Measurements from ENCODE around the gene CCNJL.

The CCNJL gene

DNA sequence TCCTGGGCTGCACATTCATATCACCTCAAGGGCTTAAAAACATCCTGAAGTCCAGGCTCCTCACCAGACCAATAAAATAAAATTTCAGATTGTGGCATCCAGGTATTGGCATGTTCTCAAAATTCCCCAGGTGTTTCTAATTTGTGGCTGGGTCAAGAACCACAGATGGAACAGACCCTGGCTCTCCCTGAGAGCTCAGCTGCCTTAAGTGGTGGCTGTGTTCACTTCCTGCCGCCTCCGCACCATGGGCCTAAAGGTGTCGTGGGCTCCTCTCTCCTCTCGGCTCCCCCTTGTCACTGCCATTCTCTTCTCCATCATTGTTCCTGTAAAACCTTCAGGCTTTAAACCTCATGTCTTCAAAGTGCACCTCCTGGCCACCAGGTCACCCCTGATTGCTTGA is 17.8 kb upstream of the CCNJL start:
- DNase-seq, result no peak

- DNase-seq, result no peak
These were observed 15.5 kb upstream of the CCNJL start for GRCh38 chr5:160327818-160328217.

- DNase-seq, result no peak
These were observed 14.6 kb upstream of the CCNJL start for GRCh38 chr5:160326981-160327380.

GRCh38 chr5:160325716-160326115 is 13.4 kb upstream of the CCNJL start:
- no peak for DNase-seq

DNA sequence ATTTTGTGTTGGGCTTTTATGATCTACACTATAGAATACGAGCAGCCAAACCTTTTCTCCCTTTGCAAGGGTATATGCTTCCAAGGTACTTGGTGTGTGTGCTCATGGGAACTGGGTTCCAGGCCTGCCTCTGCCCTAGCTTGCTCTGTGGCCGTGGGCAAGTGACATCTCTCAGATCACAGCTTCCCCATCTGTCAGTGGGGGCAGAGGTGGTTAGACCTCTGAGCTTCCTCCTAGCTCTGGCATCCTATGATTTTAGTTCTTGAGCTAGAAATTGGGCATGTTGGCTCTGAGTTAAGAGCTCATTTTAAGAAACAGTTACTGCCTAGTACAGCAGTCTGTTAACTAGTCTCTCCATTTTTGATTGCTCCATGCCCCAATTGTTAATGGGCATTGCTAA is 12.5 kb upstream of the CCNJL start:
- no peak for DNase-seq

DNA sequence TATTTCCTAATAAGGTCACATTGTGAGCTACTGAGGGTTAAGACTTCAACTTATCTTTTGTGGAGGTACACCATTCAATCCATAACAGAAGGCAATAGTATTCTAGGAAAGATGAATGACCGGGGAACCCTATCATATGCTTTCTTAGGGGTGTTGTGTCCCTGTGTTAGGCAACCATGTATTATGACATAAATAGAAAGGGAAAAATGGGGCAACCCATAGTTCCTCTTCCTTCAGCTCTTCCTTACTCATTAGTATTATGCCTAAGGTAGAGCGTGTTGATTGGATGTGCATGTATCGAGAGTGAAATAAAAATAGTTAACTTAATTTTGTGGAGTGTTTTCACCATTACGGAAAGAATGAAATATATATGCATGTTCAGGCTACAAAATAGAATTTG is 6.0 kb upstream of the CCNJL start:
- no peak for DNase-seq

DNA sequence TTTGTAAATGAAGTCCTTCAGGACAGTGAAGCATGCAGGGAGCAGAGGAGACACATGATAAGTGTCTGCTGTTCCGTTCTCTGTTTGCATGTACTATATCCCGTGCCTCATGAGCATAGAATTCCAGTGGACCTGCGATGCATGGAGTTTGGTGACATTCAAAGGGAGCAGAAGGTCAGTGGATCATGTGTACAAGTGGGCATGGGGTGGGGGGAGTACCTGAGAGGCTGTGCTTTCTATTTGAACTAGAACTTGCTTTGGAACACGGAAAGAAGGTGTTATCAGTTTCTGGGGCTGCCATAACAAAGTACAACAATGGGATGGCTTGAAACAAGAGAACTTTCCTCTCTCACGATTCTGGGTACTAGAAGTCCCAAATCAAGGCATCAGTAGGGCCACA is 5.1 kb upstream of the CCNJL start:
- DNase-seq, result no peak

- no peak for DNase-seq
These were observed 3.6 kb upstream of the CCNJL start for GRCh38 chr5:160315968-160316367.

DNA sequence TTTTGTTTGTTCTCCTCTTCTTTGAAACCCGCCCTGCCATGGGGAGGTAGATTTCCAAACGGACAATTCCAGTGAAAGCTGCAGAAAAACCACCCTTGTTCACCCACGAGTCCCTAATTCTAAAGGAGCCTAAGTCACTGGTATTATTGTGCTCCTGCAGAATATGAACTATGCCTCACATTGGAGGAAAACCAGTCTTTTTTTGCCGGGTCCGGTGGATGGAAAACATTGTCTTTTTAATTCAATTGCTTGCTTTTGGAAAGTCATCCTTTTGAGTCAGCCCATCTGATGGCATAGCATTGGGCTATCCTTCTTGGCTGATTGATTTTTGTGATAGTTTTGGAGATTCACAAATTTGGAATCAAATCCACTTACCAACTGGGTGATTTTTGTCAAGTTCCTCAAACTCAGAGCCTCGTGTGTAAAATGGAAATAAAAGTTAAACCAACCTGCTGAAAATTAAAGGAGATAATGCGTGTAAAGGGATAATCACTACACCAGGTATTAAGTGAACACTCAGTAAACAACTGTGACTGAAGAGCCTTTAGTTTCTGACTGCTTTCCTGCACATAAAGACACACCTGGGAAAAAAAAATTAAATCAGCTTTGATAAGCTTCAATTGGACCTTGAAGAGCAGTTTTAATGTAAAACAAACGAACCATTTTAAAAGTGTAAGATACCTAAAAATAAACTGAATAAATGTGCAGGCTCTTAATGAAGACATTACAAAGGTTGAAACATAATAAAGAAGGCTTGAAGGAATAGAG is 780 bp upstream of the CCNJL start:
- no peak for DNase-seq

- no peak for DNase-seq
These were observed 752 bp downstream of the CCNJL start for GRCh38 chr5:160311491-160312133.

GRCh38 chr5:160310552-160311295 is 1.6 kb downstream of the CCNJL start:
- DNase-seq, result no peak

GRCh38 chr5:160310140-160310539 is 2.2 kb downstream of the CCNJL start:
- DNase-seq, result no peak

- DNase-seq, result no peak
These were observed 5.7 kb downstream of the CCNJL start for GRCh38 chr5:160306696-160307095.

DNA sequence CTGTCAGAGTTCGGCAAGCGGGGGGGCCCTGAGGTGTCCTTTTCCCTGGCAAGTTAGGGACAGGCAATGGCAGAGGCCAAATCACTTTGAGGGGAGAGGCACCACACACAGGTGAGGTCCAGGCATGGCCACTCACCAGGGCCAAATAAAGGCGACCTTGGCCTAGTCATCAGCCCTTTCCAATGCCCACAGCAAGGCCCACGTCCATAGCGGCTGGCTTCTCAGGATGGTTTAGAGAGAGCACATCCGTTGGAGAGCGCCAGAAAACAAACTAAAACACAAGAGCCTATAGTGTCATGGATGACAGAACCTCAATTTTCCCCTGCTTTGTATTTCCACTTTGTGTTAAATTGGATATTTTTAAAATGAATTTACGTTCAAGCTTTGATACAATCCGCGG is 7.0 kb downstream of the CCNJL start:
- no peak for DNase-seq

DNA sequence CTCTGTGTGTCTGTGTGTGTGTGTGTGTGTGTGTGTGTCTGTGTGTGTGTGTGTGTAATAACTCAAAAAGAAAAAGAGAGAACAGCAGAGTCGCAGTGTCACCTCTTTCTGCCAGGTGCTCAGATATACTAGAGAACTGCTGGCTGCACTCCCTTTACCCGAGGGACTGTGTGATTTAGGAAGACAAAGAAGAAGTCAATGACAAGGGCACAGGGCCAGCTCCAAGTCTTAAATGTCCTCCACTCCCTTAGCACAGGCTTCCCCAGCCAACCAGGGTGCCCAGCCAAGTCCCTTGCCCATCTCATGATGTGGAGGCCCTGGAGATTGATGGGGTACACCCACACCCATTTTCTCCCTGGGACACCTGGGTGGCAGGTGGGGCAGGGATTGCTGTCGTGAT is 8.7 kb downstream of the CCNJL start:
- no peak for DNase-seq

DNA sequence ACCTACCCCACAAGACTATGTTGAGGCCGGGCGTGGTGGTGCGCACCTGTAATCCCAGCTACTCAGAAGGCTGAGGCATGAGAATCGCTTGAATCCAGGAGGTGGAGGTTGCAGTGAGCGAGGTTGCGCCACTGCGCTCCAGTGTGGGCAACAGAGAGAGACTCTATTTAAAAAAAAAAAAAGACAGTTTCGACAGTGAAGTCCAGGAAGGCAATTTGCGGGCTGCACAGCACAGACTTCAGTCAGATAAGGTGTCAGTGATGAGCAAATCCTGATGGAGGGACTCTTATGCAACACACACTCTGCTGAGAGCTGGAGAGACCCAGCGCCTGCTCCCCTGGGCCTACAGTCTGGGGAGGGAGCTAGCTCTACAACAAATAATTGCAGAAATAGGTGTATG is 14.2 kb downstream of the CCNJL start:
- DNase-seq, result no peak

GRCh38 chr5:160297776-160298175 is 14.6 kb downstream of the CCNJL start:
- no peak for DNase-seq

DNA sequence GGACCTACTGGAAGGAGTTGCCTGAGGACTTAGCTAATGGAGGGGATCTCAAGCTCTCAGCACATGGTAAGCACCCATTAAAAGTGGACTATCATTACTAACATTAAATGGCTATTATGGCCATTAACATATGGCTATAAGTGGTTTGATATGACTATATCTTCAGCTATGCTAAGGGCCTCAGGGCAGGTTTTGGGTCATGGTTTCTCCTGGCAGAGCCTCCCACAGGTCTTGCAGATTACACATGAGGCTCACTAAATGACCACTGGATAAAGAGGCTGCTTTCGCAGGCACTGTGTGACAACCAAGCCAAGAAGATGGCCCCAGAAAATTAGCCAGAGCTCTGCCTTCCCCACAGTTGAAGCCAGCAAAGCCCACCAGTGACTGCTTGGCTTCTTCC is 15.4 kb downstream of the CCNJL start:
- DNase-seq, result no peak

DNA sequence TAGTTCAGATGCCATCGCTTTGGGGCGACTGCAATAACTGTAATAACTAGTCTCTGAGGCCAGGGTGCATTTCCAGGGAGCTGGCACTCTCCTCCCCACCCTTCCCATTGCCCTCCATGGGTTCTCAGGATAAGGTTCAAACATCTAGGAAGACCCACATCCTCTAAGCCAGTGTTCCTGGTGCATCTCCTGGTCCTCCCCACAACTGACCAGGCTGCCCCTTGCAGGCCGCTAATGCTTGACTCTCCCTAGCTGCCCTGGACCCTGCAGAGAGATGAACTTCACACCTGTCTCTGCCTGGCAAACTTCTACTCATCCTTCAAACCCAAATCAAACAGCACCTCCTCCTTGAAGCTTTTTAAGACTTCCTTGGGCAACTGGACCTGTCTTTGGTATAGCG is 15.9 kb downstream of the CCNJL start:
- no peak for DNase-seq

GRCh38 chr5:160293901-160294561 is 18.3 kb downstream of the CCNJL start:
- no peak for DNase-seq

DNA sequence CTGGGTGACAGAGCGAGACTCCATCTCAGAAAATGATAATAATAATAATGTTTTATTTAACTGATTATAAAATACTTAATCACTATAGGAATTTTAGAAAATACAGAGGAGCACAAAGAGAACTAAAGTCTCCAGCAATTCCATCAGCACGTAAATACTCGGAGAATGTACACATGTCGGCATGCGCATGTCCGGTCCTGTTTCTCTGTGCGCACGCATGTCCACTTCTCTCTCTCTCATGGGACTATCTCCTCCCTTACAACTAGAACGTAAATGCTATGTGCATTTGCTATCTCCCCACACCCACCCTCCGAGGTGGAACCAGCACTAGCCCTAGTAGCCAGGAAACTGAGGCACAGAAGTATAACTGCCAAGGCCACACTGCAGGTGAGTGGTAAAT is 19.0 kb downstream of the CCNJL start:
- DNase-seq, result no peak

GRCh38 chr5:160291467-160291866 is 20.9 kb downstream of the CCNJL start:
- no peak for DNase-seq

- no peak for DNase-seq
These were observed 21.6 kb downstream of the CCNJL start for GRCh38 chr5:160290751-160291150.

GRCh38 chr5:160289721-160290120 is 22.6 kb downstream of the CCNJL start:
- DNase-seq, result no peak

Measured in NCI-H1694 treated with DMSO at 0.1 percent for 48 hours (cell line).